Right atrium auricular region (tissue), 2 donors: ENCODE results near the gene MND1. TPM values are rescaled to one million over a fixed set of nuclear protein-coding genes. Genes with fewer than 3 reads are reported as not detected.

Experiments used
- DNase-seq: peaks from one replicate; pipeline ENCODE4 v3.0.0-alpha.2; 2019; ENCODE audit warnings: low spot score
- H3K27ac ChIP-seq, 2 donors: fragments of 200-600 bp; sonication (generic); 1 replicate in 1 of 2; 2 replicates in 1 of 2; pipeline ENCODE4 v1.5.1; 2016 to 2019
- H3K27me3 ChIP-seq, 2 donors: fragments of 200-600 bp; sonication (generic); one replicate each; pipeline versions ENCODE4 v1.5.1 to v1.6.0; 2017 to 2019
- H3K36me3 ChIP-seq: fragments of 200-600 bp; sonication (generic); one replicate; pipeline ENCODE4 v1.5.1; 2016
- H3K4me1 ChIP-seq, 2 donors: fragments of 200-600 bp; sonication (generic); one replicate each; pipeline versions ENCODE4 v1.5.1 to v1.6.0; 2017 to 2019
- H3K4me3 ChIP-seq, 2 donors: fragments of 200-600 bp; sonication (generic); 1 replicate in 1 of 2; 2 replicates in 1 of 2; pipeline ENCODE4 v1.5.1; 2017 to 2019; ENCODE audit warnings: mild to moderate bottlenecking in 1 of 2, moderate library complexity in 1 of 2
- H3K9me3 ChIP-seq, 2 donors: fragments of 200-600 bp; sonication (generic); one replicate each; pipeline ENCODE4 v1.5.1; 2019
- total RNA-seq, 2 donors: library from RNA; depleted of rRNA; stranded (reverse); fragments of >200 nt; gene quantifications; one replicate each; pipeline ENCODE4 v1.1.0, GENCODE V29; 2016
- TF ChIP-seq, protein P1 (sequence below), 2 donors: fragments of 200-600 bp; sonication (generic); IDR thresholded peaks; one replicate each; pipeline ENCODE4 v1.5.1; 2019; ENCODE audit warnings: antibody characterized with exemption in 2 of 2

MND1 gene
- total RNA-seq, 2 donors from 2014 or later: not detected

DNA sequence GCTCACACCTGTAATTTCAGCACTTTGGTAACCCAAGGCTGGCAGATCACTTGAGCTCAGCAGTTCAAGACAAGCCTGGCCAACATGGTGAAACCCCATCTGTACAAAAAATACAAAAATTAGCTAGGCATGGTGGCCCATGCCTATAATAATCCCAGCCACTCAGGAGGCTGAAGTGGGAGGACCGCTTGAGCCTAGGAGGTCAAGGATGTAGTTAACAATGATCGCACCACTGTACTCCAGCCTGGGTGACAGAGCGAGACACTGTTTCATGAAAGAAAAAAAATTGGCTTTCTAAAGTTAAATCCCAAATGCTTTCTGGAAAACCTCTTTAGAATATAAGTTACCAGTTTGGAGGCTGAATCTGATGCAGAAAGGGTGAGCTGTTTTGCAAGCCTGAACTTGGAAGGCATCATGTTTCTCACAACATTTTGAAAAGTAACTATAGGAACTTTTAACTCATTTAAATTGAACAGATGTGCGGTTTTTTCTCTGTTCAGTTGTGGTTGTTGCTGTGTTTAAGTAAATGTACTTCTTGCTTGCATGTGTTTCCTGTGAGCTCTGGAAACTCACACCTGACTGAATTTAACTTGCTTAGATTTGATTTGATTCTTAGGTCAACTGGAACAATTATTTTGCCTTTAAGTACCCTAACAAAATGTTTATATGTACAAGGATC is 81.9 kb downstream of the MND1 start:
- TF ChIP-seq, protein P1, sequence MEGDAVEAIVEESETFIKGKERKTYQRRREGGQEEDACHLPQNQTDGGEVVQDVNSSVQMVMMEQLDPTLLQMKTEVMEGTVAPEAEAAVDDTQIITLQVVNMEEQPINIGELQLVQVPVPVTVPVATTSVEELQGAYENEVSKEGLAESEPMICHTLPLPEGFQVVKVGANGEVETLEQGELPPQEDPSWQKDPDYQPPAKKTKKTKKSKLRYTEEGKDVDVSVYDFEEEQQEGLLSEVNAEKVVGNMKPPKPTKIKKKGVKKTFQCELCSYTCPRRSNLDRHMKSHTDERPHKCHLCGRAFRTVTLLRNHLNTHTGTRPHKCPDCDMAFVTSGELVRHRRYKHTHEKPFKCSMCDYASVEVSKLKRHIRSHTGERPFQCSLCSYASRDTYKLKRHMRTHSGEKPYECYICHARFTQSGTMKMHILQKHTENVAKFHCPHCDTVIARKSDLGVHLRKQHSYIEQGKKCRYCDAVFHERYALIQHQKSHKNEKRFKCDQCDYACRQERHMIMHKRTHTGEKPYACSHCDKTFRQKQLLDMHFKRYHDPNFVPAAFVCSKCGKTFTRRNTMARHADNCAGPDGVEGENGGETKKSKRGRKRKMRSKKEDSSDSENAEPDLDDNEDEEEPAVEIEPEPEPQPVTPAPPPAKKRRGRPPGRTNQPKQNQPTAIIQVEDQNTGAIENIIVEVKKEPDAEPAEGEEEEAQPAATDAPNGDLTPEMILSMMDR (IDR thresholded peaks at IDR 0.05): no peak
- Histone ChIP-seq H3K4me3 (no peak overlapping the region), H3K9me3 (no peaks in the 10 kb centered on the region), H3K36me3 (no peaks in the 10 kb centered on the region), H3K4me1 (no peaks in the 10 kb centered on the region), H3K27ac (no peak overlapping the region), H3K27me3 (no peaks in the 10 kb centered on the region)
- no peak for DNase-seq

DNA sequence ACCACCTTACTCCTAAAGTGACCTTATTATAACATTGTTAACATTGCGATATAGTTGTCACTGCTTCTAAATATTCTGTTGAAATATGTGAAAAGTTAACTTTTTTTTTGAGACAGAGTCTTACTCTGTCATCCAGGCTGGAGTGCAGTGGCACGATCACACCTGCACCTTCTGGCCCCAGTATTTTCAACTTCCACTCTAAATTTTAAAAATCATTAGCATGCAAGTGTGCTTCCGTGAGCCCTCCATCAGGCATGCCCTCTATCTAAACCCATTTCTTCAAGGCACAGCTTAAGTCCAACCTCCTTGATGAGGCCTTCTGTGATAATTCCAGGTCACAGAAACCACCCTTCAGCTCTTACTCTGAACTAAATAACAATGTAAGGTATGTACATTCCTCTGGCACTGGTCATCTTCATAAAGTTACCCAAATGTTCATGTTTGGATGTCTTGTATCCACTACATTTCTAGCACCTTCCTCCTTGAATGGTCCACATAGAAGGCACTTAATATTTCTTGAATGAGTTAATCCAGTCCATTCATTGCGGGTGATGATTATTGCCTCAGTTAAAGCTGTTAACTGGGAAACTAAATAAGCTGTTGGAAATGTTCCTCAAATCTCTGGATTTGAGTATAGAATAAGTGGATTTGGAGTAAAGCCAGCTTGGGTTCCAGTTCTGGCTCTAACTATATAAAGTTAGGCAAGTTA is 83.0 kb downstream of the MND1 start:
- Histone ChIP-seq H3K27me3 (no peaks in the 10 kb centered on the region), H3K27ac (no peak overlapping the region), H3K9me3 (no peaks in the 10 kb centered on the region), H3K4me1 (no peaks in the 10 kb centered on the region), H3K4me3 (no peak overlapping the region), H3K36me3 (no peaks in the 10 kb centered on the region)
- no peak for DNase-seq
- TF ChIP-seq, protein P1 (IDR thresholded peaks at IDR 0.05): no peak

DNA sequence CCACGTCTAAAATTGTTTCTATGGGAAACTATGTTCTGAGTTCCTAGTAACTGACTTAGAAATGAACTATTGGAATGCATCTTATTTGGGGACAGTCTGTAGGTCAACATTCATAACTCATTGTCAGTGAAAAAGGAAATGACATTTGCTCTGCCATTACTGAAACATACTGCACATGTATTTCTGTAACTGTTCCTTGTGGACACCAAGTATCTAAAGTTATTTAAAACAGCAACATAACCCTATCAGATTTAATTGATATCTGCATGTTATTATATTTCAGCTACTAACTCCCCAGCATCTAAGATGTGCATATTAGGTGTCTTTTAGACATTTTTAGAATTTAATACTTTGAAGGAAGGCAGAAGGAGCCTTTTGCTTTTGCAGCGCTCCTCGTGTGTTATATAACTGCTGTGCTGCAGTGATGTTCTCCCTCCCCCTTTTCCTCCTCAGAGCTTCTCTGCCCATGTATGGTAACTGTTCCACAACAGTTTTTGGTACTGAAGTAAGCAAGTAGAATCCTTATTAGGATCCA is 84.5 kb downstream of the MND1 start:
- TF ChIP-seq, protein P1 (IDR thresholded peaks at IDR 0.05): no peak
- no peak overlapping the region for H3K4me3 ChIP-seq
- H3K9me3 ChIP-seq: no peaks in the 10 kb centered on the region
- H3K27ac ChIP-seq: no peak overlapping the region
- no peaks in the 10 kb centered on the region for H3K27me3 ChIP-seq
- no peak for DNase-seq
- no peaks in the 10 kb centered on the region for H3K36me3 ChIP-seq
- no peaks in the 10 kb centered on the region for H3K4me1 ChIP-seq

DNA sequence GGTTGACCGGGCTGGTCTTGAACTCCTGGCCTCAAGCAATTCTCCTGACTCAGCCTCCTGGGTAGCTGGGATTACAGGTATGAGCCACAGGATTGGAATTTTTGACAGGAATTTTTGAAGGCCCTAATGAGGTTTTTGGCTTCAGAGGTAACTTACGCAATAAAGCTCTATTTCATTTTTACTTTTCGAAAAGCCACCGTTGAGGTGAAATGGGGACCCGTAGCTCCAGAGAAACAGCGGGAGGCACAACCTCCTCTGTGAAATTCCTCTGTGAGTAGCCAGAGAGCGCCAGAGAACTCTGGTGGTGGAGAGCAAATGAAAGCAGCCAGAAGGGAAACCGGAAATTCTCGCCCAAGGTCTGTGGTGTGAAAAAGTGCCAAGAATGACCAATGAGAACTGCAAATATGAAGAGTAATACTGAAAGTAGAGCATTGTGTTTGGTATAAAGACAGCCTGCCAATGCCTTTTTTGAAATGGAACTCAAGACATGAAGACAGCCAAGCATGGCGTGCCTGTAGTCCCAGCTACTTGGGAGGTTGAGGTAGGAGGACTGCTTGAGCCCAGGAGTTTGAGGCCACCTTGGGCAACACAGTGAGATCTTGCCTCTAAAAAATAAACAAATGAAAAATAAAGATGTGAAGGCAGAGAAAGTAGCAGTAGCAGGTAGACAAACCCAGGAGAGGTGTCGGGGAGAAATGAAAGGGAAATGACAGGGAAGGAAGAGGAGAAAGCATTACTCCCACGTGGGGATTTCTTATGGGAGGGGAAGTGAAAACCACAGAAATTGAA is 88.7 kb downstream of the MND1 start:
- peak overlapping the region in 1 of 2 donors; percentile 13 for H3K4me3 ChIP-seq
- no peaks in the 10 kb centered on the region for H3K9me3 ChIP-seq
- no peak overlapping the region for H3K27ac ChIP-seq
- DNase-seq: peak; percentile 70
- no peaks in the 10 kb centered on the region for H3K4me1 ChIP-seq
- TF ChIP-seq, protein P1 (IDR thresholded peaks at IDR 0.05): peak; percentile 27 to 86
- no peaks in the 10 kb centered on the region for H3K27me3 ChIP-seq
- no peaks in the 10 kb centered on the region for H3K36me3 ChIP-seq

DNA sequence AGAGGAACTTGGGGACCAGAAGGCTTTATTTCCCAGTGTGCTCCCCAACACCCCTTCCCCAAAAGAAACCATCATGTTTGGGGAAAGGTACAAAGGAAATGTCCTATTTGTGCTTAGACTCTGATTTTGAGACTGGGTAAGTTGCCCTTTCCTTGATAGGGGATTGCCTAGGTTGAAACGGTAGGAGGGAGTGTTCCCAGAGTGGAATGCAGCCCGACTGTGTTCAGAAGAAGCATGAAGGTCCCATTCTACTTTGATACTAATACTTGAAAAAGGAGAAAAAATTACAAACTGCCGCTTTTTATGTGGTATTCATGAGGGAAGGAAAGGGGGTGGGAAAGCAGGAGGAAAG is 89.2 kb downstream of the MND1 start:
- Histone ChIP-seq H3K9me3 (no peaks in the 10 kb centered on the region), H3K4me1 (no peaks in the 10 kb centered on the region), H3K27ac (no peak overlapping the region), H3K36me3 (no peaks in the 10 kb centered on the region), H3K4me3 (no peak overlapping the region), H3K27me3 (no peaks in the 10 kb centered on the region)
- TF ChIP-seq, protein P1 (IDR thresholded peaks at IDR 0.05): no peak
- no peak for DNase-seq
